Keratinocyte (primary cell): ENCODE data around the gene ANKS6. TPM values are rescaled to one million over a fixed set of nuclear protein-coding genes. Genes with fewer than 3 reads are reported as not detected.

ENCODE experiments used
- DNase-seq: peaks from one replicate; pipeline ENCODE4 v3.0.0-alpha.2; 2011; ENCODE audit warnings: low read depth, missing footprints, low spot score
- FAIRE-seq: peaks from 2 replicates; lab custom pipeline; 2011; peaks lifted over from hg19 to GRCh38; lab: Jason Lieb, UNC
- H2AFZ ChIP-seq: 2 replicates; pipeline ENCODE4 v1.6.0; 2012; ENCODE audit warnings: low read length, control low read depth, inconsistent platforms; ENCODE audit not compliant: control insufficient read depth
- H3K27ac ChIP-seq: 2 replicates; pipeline ENCODE4 v1.5.1; 2011; ENCODE audit warnings: low read length; ENCODE audit not compliant: control insufficient read depth, insufficient read depth
- H3K27me3 ChIP-seq: 3 replicates; pipeline ENCODE4 v1.6.0; 2011; ENCODE audit warnings: low read length; ENCODE audit not compliant: control insufficient read depth, insufficient read depth; ENCODE audit errors: extremely low read depth
- H3K36me3 ChIP-seq, 2 experiments: 2 replicates in 1 of 2; 3 replicates in 1 of 2; pipeline ENCODE4 v1.5.1; 2011; ENCODE audit warnings: low read length in 2 of 2, mild to moderate bottlenecking in 1 of 2; ENCODE audit not compliant: control insufficient read depth in 2 of 2, insufficient read depth in 2 of 2; ENCODE audit errors: extremely low read depth in 1 of 2
- H3K4me1 ChIP-seq: 3 replicates; pipeline ENCODE4 v1.5.1; 2011; ENCODE audit warnings: low read length; ENCODE audit not compliant: control insufficient read depth, insufficient read depth; ENCODE audit errors: extremely low read depth
- H3K4me2 ChIP-seq: 3 replicates; pipeline ENCODE4 v1.6.0; 2011; ENCODE audit warnings: low read depth, low read length; ENCODE audit not compliant: control insufficient read depth, insufficient read depth; ENCODE audit errors: extremely low read depth
- H3K4me3 ChIP-seq, 3 experiments: fragments of 200-600 bp in 1 of 3; sonication (generic) in 1 of 3; 2 replicates in 2 of 3; 3 replicates in 1 of 3; pipeline ENCODE4 v1.5.1; 2011 to 2016; ENCODE audit warnings: low read length in 3 of 3, mild to moderate bottlenecking in 3 of 3, control low read depth in 2 of 3, inconsistent platforms in 1 of 3, low read depth in 1 of 3, mixed read lengths in 1 of 3, mixed run types in 1 of 3, moderate library complexity in 1 of 3; ENCODE audit not compliant: control insufficient read depth in 2 of 3, insufficient read depth in 2 of 3; ENCODE audit errors: extremely low read depth in 1 of 3
- H3K79me2 ChIP-seq: 2 replicates; pipeline ENCODE4 v1.6.0; 2012; ENCODE audit warnings: low read length; ENCODE audit not compliant: control insufficient read depth, insufficient read depth
- H3K9ac ChIP-seq: 3 replicates; pipeline ENCODE4 v1.6.0; 2011; ENCODE audit warnings: low read length; ENCODE audit not compliant: control insufficient read depth, insufficient read depth; ENCODE audit errors: extremely low read depth
- H3K9me1 ChIP-seq: 3 replicates; pipeline ENCODE4 v1.6.0; 2011; ENCODE audit warnings: low read length; ENCODE audit not compliant: control insufficient read depth, insufficient read depth; ENCODE audit errors: extremely low read depth
- H3K9me3 ChIP-seq: 2 replicates; pipeline ENCODE4 v1.5.1; 2012; ENCODE audit warnings: low read depth, low read length; ENCODE audit not compliant: control insufficient read depth
- H4K20me1 ChIP-seq: 3 replicates; pipeline ENCODE4 v1.6.0; 2011; ENCODE audit warnings: low read length; ENCODE audit not compliant: control insufficient read depth, insufficient read depth; ENCODE audit errors: extremely low read depth
- CTCF ChIP-seq, 3 experiments: IDR thresholded peaks in 1 of 3; conservative IDR thresholded peaks in 1 of 3; optimal IDR thresholded peaks in 1 of 3; 2 replicates in 2 of 3; 3 replicates in 1 of 3; pipeline versions ENCODE3 to v1.5.1; 2011; ENCODE audit warnings: low read length in 3 of 3, mild to moderate bottlenecking in 3 of 3, moderate library complexity in 2 of 3, control low read depth in 1 of 3, inconsistent platforms in 1 of 3; ENCODE audit not compliant: insufficient read depth in 2 of 3; ENCODE audit errors: extremely low read depth in 1 of 3
- EZH2 ChIP-seq: IDR thresholded peaks from one replicate; pipeline ENCODE4 v1.6.1; 2012; ENCODE audit warnings: inconsistent platforms, mild to moderate bottlenecking, low read length, moderate library complexity
- dilution Hi-C: fragments of 300-500 bp; cut with MboI; formaldehyde crosslinking; loops from one replicate; pipeline ENCODE4 v1.7.0; 2020; ENCODE audit warnings: low sequenced_read_pairs; ENCODE audit not compliant: extremely low pct_ligation_motif_present
- polyA plus RNA-seq, 5 experiments: library from polyadenylated mRNA; depleted of rRNA in 3 of 5; stranded (reverse) in 3 of 5; stranded (forward) in 1 of 5; unstranded in 1 of 5; fragments of >200 nt; gene quantifications; 1 replicate in 1 of 5; 2 replicates in 3 of 5; 3 replicates in 1 of 5; pipeline versions ENCODE4 v1.2.1 to v1.2.3, GENCODE V29; 2011 to 2012; ENCODE audit warnings: missing spikeins in 2 of 5, low read depth in 1 of 5, low replicate concordance in 1 of 5

ANKS6 gene
- polyA plus RNA-seq, 1 donor (not counting 4 experiments of a cell fraction or from before 2014, with no cell fraction given): 13.5 TPM

DNA sequence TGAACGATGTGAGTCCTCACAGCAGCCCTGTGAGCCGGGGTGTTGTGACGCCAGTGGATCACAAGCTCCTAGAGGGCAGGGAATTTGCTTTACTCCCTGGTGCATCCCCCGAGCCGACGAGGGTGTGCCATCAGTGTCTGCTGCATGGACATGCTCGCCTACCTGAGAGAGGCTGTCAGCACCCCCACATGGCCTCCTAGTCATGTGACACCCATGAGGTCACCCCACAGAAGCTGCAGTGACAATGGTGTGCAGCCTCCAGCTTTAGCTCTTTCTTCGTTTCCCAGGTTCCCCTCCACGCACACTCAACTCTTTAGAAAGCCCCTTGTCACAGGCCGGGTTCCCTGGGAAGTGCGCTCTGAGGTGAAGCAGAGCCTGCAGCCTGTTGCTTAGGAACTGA is 67.9 kb downstream of the ANKS6 start:
- H3K9ac ChIP-seq: no peak overlapping the region
- DNase-seq (no peak), FAIRE-seq (no peak)
- no peak overlapping the region for H2AFZ ChIP-seq
- peaks cover 12% of the 10 kb centered on the region for H3K4me1 ChIP-seq
- H3K9me3 ChIP-seq: no peaks in the 10 kb centered on the region
- H3K9me1 ChIP-seq: no peaks in the 10 kb centered on the region
- H3K79me2 ChIP-seq: no peaks in the 10 kb centered on the region
- H3K27me3 ChIP-seq: peaks cover 15% of the 10 kb centered on the region
- dilution Hi-C loops: no loop called here
- H3K36me3 ChIP-seq: peaks cover 0 to 2% of the 10 kb centered on the region in 2 experiments
- no peak for TF ChIP-seq CTCF (optimal IDR thresholded peaks at IDR 0.05 in 1 of 3, IDR thresholded peaks at IDR 0.05 in 1 of 3, conservative IDR thresholded peaks at IDR 0.05 in 1 of 3; ENCODE audit: extremely low read depth in 1 of 3, insufficient read depth in 2 of 3, low read length in 3 of 3)
- TF ChIP-seq EZH2: no peak
- no peaks in the 10 kb centered on the region for H4K20me1 ChIP-seq
- no peak overlapping the region for H3K4me2 ChIP-seq
- no peak overlapping the region for H3K27ac ChIP-seq
- H3K4me3 ChIP-seq: no peak overlapping the region

DNA sequence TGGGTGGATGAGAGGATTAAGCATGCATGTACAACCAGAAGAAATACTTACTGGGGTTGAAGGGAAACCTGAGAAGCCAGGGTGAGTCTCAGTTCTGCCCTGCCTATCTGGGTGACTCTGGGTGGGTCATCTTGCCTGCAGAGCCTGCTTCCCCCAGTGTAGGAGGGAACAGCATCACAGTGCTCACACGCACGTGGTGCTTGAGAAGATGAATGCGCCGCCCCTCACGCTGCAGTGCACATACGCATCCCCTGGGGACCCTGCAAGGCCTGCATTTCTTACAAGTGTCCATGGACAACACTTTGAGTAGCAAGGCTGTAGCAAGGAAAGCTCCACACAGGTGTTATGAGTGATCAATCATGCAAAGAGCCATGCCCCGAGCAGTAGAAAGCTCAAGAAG is 68.9 kb downstream of the ANKS6 start:
- Histone ChIP-seq H3K36me3 (no peaks in the 10 kb centered on the region), H3K79me2 (no peaks in the 10 kb centered on the region), H3K4me2 (no peak overlapping the region), H2AFZ (no peak overlapping the region), H3K27me3 (peaks cover 15% of the 10 kb centered on the region), H3K4me1 (peaks cover 2% of the 10 kb centered on the region), H3K4me3 (no peak overlapping the region), H3K9me1 (no peaks in the 10 kb centered on the region), H4K20me1 (no peaks in the 10 kb centered on the region), H3K9ac (no peak overlapping the region), H3K9me3 (no peaks in the 10 kb centered on the region), H3K27ac (no peak overlapping the region)
- TF ChIP-seq CTCF (optimal IDR thresholded peaks at IDR 0.05 in 1 of 3, IDR thresholded peaks at IDR 0.05 in 1 of 3, conservative IDR thresholded peaks at IDR 0.05 in 1 of 3; ENCODE audit: extremely low read depth in 1 of 3, insufficient read depth in 2 of 3, low read length in 3 of 3) (no peak), EZH2 (no peak)
- FAIRE-seq (no peak), DNase-seq (no peak)
- dilution Hi-C loops: no loop called here
